MCF 10A (cell line): ENCODE measurements around the gene RIBC2. TPM values are rescaled to one million over a fixed set of nuclear protein-coding genes. Genes with fewer than 3 reads are reported as not detected.
"Not testable (repeated sequence)": the region's sequence is repeated elsewhere in the genome, so short reads cannot be mapped to it uniquely, and the experiment has no call there.

Source experiments
- BruUV-seq: library from RNA; stranded (reverse); fragments of 400-500 nt; replicated peaks from 2 replicates; lab custom pipeline; 2021; lab: Mats Ljungman, UMichigan
- CTCF ChIA-PET: fragments of 300-600 bp; sonication (Branson Sonifier 250); formaldehyde crosslinking; extraction: SDS; loops from one replicate; lab custom pipeline; 2021; ENCODE audit warnings: antibody characterized with exemption, inconsistent platforms; lab: Yijun Ruan, JAX
- POLR2A ChIA-PET: fragments of 300-600, 350-650 bp; sonication (Branson Sonifier 250); formaldehyde crosslinking; extraction: SDS; loops from one replicate; lab custom pipeline; 2020; ENCODE audit warnings: antibody characterized with exemption, inconsistent platforms; lab: Yijun Ruan, JAX
- DNase-seq: peaks from one replicate; pipeline ENCODE4 v3.0.0-alpha.2; 2018; ENCODE audit not compliant: unreplicated experiment
- H3K27ac Mint-ChIP-seq: one replicate; pipeline ENCODE4 v1.8.0; 2022; ENCODE audit warnings: mild to moderate bottlenecking, low read depth, mixed read lengths; ENCODE audit not compliant: unreplicated experiment
- H3K27me3 Mint-ChIP-seq: one replicate; pipeline ENCODE4 v1.8.0; 2022; ENCODE audit warnings: mixed read lengths; ENCODE audit not compliant: insufficient read depth, unreplicated experiment
- H3K36me3 Mint-ChIP-seq: one replicate; pipeline ENCODE4 v1.8.0; 2022; ENCODE audit warnings: mild to moderate bottlenecking, moderate library complexity, mixed read lengths; ENCODE audit not compliant: insufficient read depth, unreplicated experiment
- H3K4me1 Mint-ChIP-seq: one replicate; pipeline ENCODE4 v1.8.0; 2022; ENCODE audit warnings: mixed read lengths; ENCODE audit not compliant: insufficient read depth, unreplicated experiment
- H3K4me3 Mint-ChIP-seq: one replicate; pipeline ENCODE4 v1.8.0; 2022; ENCODE audit warnings: mild to moderate bottlenecking, moderate library complexity, mixed read lengths; ENCODE audit not compliant: unreplicated experiment
- H3K9me3 Mint-ChIP-seq: one replicate; pipeline ENCODE4 v1.8.0; 2022; ENCODE audit warnings: mixed read lengths; ENCODE audit not compliant: unreplicated experiment
- CTCF ChIP-seq: fragments of 200-600 bp; IDR thresholded peaks from one replicate; pipeline ENCODE4 v1.8.0; 2022; ENCODE audit warnings: antibody characterized with exemption, mild to moderate bottlenecking; ENCODE audit not compliant: unreplicated experiment
- intact Hi-C: fragments of 100-400 bp; cut with micrococcal nuclease; formaldehyde crosslinking; loops from 2 replicates; pipeline ENCODE4 v1.14.1; 2022
- total RNA-seq: library from RNA; stranded (reverse); gene quantifications from 2 replicates; pipeline ENCODE4 v1.2.3, GENCODE V29; 2022

Gene RIBC2
- total RNA-seq, 1 experiment from 2014 or later: 0.26 TPM

- no peaks in the 10 kb centered on the region for H3K27me3 Mint-ChIP-seq
- no peaks in the 10 kb centered on the region for H3K36me3 Mint-ChIP-seq
- H3K27ac Mint-ChIP-seq: no peak overlapping the region
- TF ChIP-seq CTCF: no peak
- intact Hi-C loops: no loop called here
- no TSS peak for BruUV-seq
- H3K4me1 Mint-ChIP-seq: peaks cover 15% of the 10 kb centered on the region
- CTCF ChIA-PET: interaction anchor here (0.7 to 4.1 kb wide), 4 partner anchors 11 to 123 kb away, joined by 3 to 18 read pairs (median 4); no protein-coding TSS in a partner anchor
- H3K9me3 Mint-ChIP-seq: no peaks in the 10 kb centered on the region
- no peak overlapping the region for H3K4me3 Mint-ChIP-seq
- no peak for DNase-seq
- POLR2A ChIA-PET: interaction anchor here (0.6 kb wide), 1 partner anchor 1861 kb away, joined by 3 read pairs; no protein-coding TSS in a partner anchor
Observed at GRCh38 chr22:45448431-45448830, 34.9 kb downstream of the RIBC2 start.

GRCh38 chr22:45449442-45449841, 35.9 kb downstream of the RIBC2 start:
- intact Hi-C loops, POLR2A ChIA-PET, H3K4me3 Mint-ChIP-seq, H3K9me3 Mint-ChIP-seq, DNase-seq, BruUV-seq, H3K27me3 Mint-ChIP-seq, H3K36me3 Mint-ChIP-seq, H3K4me1 Mint-ChIP-seq, H3K27ac Mint-ChIP-seq: not testable (repeated sequence)
- CTCF ChIA-PET: interaction anchor here (0.7 to 4.1 kb wide), 3 partner anchors 11 to 104 kb away, joined by 3 to 18 read pairs (median 4); no protein-coding TSS in a partner anchor

GRCh38 chr22:45450101-45450785, 36.8 kb downstream of the RIBC2 start:
- H3K4me1 Mint-ChIP-seq: peaks cover 9% of the 10 kb centered on the region
- no peaks in the 10 kb centered on the region for H3K27me3 Mint-ChIP-seq
- H3K27ac Mint-ChIP-seq: no peak overlapping the region
- no peak for DNase-seq
- no peaks in the 10 kb centered on the region for H3K9me3 Mint-ChIP-seq
- intact Hi-C loops: no loop called here
- BruUV-seq: no TSS peak
- no peak overlapping the region for H3K4me3 Mint-ChIP-seq
- TF ChIP-seq CTCF: no peak
- ChIA-PET CTCF (interaction anchor here (0.6 to 4.1 kb wide), 2 partner anchors 80 to 103 kb away, joined by 3 to 18 read pairs; no protein-coding TSS in a partner anchor), POLR2A (interaction anchor here (0.6 kb wide), 1 partner anchor 178 kb away, joined by 3 read pairs; no protein-coding TSS in a partner anchor)
- no peaks in the 10 kb centered on the region for H3K36me3 Mint-ChIP-seq

- no peaks in the 10 kb centered on the region for H3K27me3 Mint-ChIP-seq
- ChIA-PET POLR2A (interaction anchor here (1.8 kb wide), 2 partner anchors 18 to 87 kb away, joined by 5 to 6 read pairs; no protein-coding TSS in a partner anchor), CTCF (interaction anchor here (0.6 to 1.2 kb wide), 2 partner anchors 103 to 346 kb away, joined by 3 to 6 read pairs; no protein-coding TSS in a partner anchor)
- no TSS peak for BruUV-seq
- DNase-seq: peak; percentile 26
- H3K4me1 Mint-ChIP-seq: peaks cover 6% of the 10 kb centered on the region
- H3K36me3 Mint-ChIP-seq: no peaks in the 10 kb centered on the region
- no peak overlapping the region for H3K4me3 Mint-ChIP-seq
- intact Hi-C loops: no loop called here
- no peaks in the 10 kb centered on the region for H3K9me3 Mint-ChIP-seq
- TF ChIP-seq CTCF: no peak
- no peak overlapping the region for H3K27ac Mint-ChIP-seq
Observed at GRCh38 chr22:45450921-45451651, 37.6 kb downstream of the RIBC2 start.
